ENCODE data around the gene OLIG3. TPM values are rescaled to one million over a fixed set of nuclear protein-coding genes. Genes with fewer than 3 reads are reported as not detected.

OLIG3 gene
- total and polyA plus RNA-seq, 2 of the 8 experiments (the other 6 are each of a cell fraction or from before 2014, with no cell fraction given): 0.60 to 1.3 TPM

DNA sequence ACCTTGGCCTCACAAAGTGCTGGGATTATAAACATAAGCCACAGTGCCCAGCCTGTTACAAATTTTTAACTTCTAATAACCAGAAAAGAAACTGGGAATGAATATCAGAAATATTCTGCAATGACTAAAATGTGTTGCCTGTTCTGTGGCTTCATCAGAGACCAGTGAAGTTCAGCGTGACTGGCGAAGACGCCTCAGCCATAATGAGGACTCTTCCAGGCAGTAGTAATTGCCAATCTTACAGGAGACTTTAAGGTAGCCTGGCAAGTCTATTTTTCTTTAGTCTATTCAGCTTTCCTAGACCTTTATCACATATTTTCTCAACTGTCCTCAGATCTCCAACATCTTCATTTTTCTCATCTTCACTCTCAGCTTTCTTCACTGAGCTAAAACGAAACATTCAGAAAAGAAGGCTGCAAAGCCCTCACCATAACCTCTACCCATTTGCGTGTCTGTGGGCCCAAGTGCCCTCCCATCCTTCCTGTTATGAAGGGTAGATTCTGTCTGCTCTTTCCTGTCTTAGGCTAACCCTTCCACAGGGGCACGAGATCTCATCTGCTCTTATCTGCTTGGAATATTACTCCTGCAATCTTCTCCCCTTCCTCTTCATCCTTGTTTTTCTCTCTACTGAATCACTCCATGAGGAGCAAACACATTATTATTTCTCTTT, 42.0 kb upstream of the OLIG3 start:
- no peaks in the 10 kb centered on the region for H3K27me3 ChIP-seq (replicated peaks in 1 of 4; ENCODE audit: control insufficient read depth in 3 of 4, extremely low read depth in 1 of 4, insufficient read depth in 3 of 4, low read length in 3 of 4)
- H3K79me2 ChIP-seq (ENCODE audit: control insufficient read depth in 1 of 2, insufficient read depth in 2 of 2, low read length in 2 of 2): no peaks in the 10 kb centered on the region
- H4K20me1 ChIP-seq (replicated peaks in 1 of 2; ENCODE audit: control insufficient read depth in 1 of 2, insufficient read depth in 2 of 2, low read length in 2 of 2): no peaks in the 10 kb centered on the region
- H3K14ac ChIP-seq (ENCODE audit: insufficient read length): no peak overlapping the region
- POLR2A ChIA-PET (ENCODE audit: partially characterized antibody): interaction anchor here (0.6 kb wide), 1 partner anchor 80 kb away, joined by 3 read pairs; no protein-coding TSS in a partner anchor
- FAIRE-seq (no peak), DNase-seq (ENCODE audit: low read depth in 1 of 2, low spot score in 2 of 2) (no peak)
- no peak overlapping the region for H2AK5ac ChIP-seq (ENCODE audit: low read depth, low read length)
- H2BK5ac ChIP-seq (ENCODE audit: low read depth, low read length): no peak overlapping the region
- H3K4ac ChIP-seq (replicated peaks; ENCODE audit: insufficient read length, low read depth, low read length): no peak overlapping the region
- no peak overlapping the region for H2BK20ac ChIP-seq (ENCODE audit: low read length)
- H4K8ac ChIP-seq (ENCODE audit: extremely low read depth, insufficient read depth, low read length): no peak overlapping the region
- peaks cover 2% of the 10 kb centered on the region; the same call in 1 of the 2 replicates for H3K23me2 ChIP-seq (ENCODE audit: low read depth, low read length)
- no peaks in the 10 kb centered on the region for H3K79me1 ChIP-seq (ENCODE audit: low read depth, low read length)
- no peak overlapping the region for H3K27ac ChIP-seq (ENCODE audit: low read depth, low read length)
- CTCF ChIA-PET (ENCODE audit: partially characterized antibody): interaction anchor here (1.2 to 2.9 kb wide), 2 partner anchors 52 to 55 kb away, joined by 4 to 17 read pairs; no protein-coding TSS in a partner anchor
- H3K9ac ChIP-seq (replicated peaks in 1 of 4; ENCODE audit: extremely low read depth in 1 of 4, low read depth in 3 of 4, low read length in 3 of 4): no peak overlapping the region
- H4K5ac ChIP-seq (ENCODE audit: insufficient read length, low read depth, low read length): no peak overlapping the region
- no peak overlapping the region for H3K4me2 ChIP-seq (ENCODE audit: insufficient read depth in 1 of 2, low read depth in 2 of 2, low read length in 2 of 2)
- H2BK120ac ChIP-seq (replicated peaks; ENCODE audit: low read depth, low read length): no peak overlapping the region
- H3K18ac ChIP-seq (ENCODE audit: extremely low read depth, low read length): no peak overlapping the region
- no peak overlapping the region for H3K4me3 ChIP-seq (ENCODE audit: extremely low read depth in 1 of 4, insufficient read depth in 2 of 4, low read depth in 3 of 4, low read length in 4 of 4)
- H4K91ac ChIP-seq (replicated peaks; ENCODE audit: insufficient read length, low read length): no peak overlapping the region
- no peak overlapping the region for H2BK12ac ChIP-seq (ENCODE audit: low read depth, low read length)
- no peaks in the 10 kb centered on the region for H3K9me3 ChIP-seq (ENCODE audit: insufficient read depth in 2 of 2, low read depth in 1 of 2, low read length in 1 of 2)
- no peaks in the 10 kb centered on the region; a peak in 1 of 7 replicates for H3K4me1 ChIP-seq (replicated peaks in 1 of 4; ENCODE audit: control insufficient read depth in 3 of 4, insufficient read depth in 4 of 4, low read length in 3 of 4)
- no peaks in the 10 kb centered on the region for H3K36me3 ChIP-seq (ENCODE audit: control insufficient read depth in 2 of 4, insufficient read depth in 4 of 4, low read length in 3 of 4)
- no peak overlapping the region for H3K56ac ChIP-seq (replicated peaks; ENCODE audit: insufficient read length, low read depth, low read length)
- H3K23ac ChIP-seq (ENCODE audit: insufficient read length): no peak overlapping the region
- H2BK15ac ChIP-seq (ENCODE audit: low read length): no peak overlapping the region
- 95% methylated on average over 6 of the region's 6 CpGs; no CpG with 5 or more reads in 1 of the 2 experiments for WGBS, 2 experiments (ENCODE audit: extremely low coverage in 1 of 2, insufficient coverage in 1 of 2, insufficient read length in 1 of 2, insufficient replicate concordance in 2 of 2, low coverage in 1 of 2, low lambda C conversion rate in 2 of 2, missing lambda C conversion rate in 1 of 2)
- TF ChIP-seq RBBP5 (IDR thresholded peaks at IDR 0.05; ENCODE audit: borderline replicate concordance, low read depth, low read length) (no peak), SIRT6 (IDR thresholded peaks at IDR 0.05; ENCODE audit: low read length) (no peak), CTCF (IDR thresholded peaks at IDR 0.05; ENCODE audit: control extremely low read depth in 1 of 3, insufficient read depth in 1 of 3, low read depth in 1 of 3, low read length in 3 of 3) (no peak), GABPA (IDR thresholded peaks at IDR 0.05; ENCODE audit: borderline replicate concordance, insufficient read depth, low read length) (no peak), HDAC2 (IDR thresholded peaks at IDR 0.05; ENCODE audit: borderline replicate concordance in 1 of 2, low read depth in 2 of 2, low read length in 2 of 2) (no peak), CHD2 (IDR thresholded peaks at IDR 0.05; ENCODE audit: low read length) (no peak), SRF (IDR thresholded peaks at IDR 0.05; ENCODE audit: low read depth, low read length) (no peak), PHF8 (conservative IDR thresholded peaks at IDR 0.05; ENCODE audit: low read depth, low read length) (no peak)
- peak overlapping the region; percentile 8; the same call in 1 of the 2 replicates for H2AFZ ChIP-seq (ENCODE audit: low read length)
